ENCODE measurements around the gene PGP.

DNA sequence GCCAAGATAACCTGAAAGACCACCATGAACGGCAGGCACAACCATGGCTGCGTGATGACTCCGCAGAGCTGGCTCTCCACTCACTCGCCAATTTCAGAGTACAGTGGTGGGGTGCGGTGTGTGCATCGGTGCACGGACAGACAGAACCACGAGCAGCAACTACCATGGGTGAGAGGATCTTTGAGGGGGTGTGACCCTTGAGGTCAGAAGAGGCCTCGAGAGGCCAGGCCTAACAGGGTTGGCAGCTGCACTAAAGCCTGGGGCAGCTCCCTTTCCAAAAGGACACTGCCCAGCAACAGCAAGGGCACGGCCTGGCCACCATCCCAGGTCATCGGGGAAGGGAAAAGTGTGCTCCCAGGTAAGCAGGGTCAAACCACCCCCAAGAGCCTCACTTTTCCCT lies 38.7 kb upstream of the PGP start:
- no peak for TF ChIP-seq SUZ12 (IDR thresholded peaks at IDR 0.05)
- TF ChIP-seq BHLHE40 (IDR thresholded peaks at IDR 0.05; ENCODE audit: borderline replicate concordance): no peak
- TF ChIP-seq FOXK2 (IDR thresholded peaks at IDR 0.05): no peak
- TF ChIP-seq FOXM1 (IDR thresholded peaks at IDR 0.05; ENCODE audit: borderline replicate concordance): no peak
- no peak for TF ChIP-seq FOXA1 (IDR thresholded peaks at IDR 0.05)
- TF ChIP-seq ELF4 (IDR thresholded peaks at IDR 0.05): no peak
- no peak for TF ChIP-seq ARNT (IDR thresholded peaks at IDR 0.05)
- TF ChIP-seq HDGF (IDR thresholded peaks at IDR 0.05; ENCODE audit: borderline replicate concordance): no peak
- TF ChIP-seq TARDBP (IDR thresholded peaks at IDR 0.05): no peak

All from HEK293T (cell line).